Gastrocnemius medialis (tissue), 4 donors: ENCODE results near the gene ZEB1. TPM values are rescaled to one million over a fixed set of nuclear protein-coding genes. Genes with fewer than 3 reads are reported as not detected.

Experiments
- ATAC-seq, 2 donors: fragments of 150-250 bp; one replicate each; pipeline ENCODE4 v1.9.1; 2016
- DNase-seq, 2 donors: peaks; one replicate each; pipeline ENCODE4 v3.0.0-alpha.2; 2019
- H3K27ac ChIP-seq, 4 donors: fragments of 200-600 bp; sonication (generic); 1 replicate in 1 of 4; 2 replicates in 3 of 4; pipeline ENCODE4 v1.5.1; 2016 to 2018; ENCODE audit warnings: mild to moderate bottlenecking in 2 of 4, moderate library complexity in 1 of 4
- H3K27me3 ChIP-seq, 3 donors: fragments of 200-600 bp; sonication (generic) in 2 of 3; 1 replicate in 1 of 3; 2 replicates in 2 of 3; pipeline versions ENCODE4 v1.5.1 to v1.6.0; 2016 to 2019; ENCODE audit warnings: mild to moderate bottlenecking in 1 of 3, moderate library complexity in 1 of 3
- H3K36me3 ChIP-seq, 2 donors: fragments of 200-600 bp; sonication (generic) in 1 of 2; one replicate each; pipeline ENCODE4 v1.5.1; 2017 to 2018
- H3K4me1 ChIP-seq, 2 donors: fragments of 200-600 bp; sonication (generic) in 1 of 2; one replicate each; pipeline ENCODE4 v1.5.1; 2016 to 2017; ENCODE audit warnings: mild to moderate bottlenecking in 2 of 2
- H3K4me3 ChIP-seq, 4 donors: fragments of 200-600 bp; sonication (generic) in 3 of 4; 1 replicate in 1 of 4; 2 replicates in 3 of 4; pipeline ENCODE4 v1.5.1; 2016 to 2019; ENCODE audit warnings: mild to moderate bottlenecking in 2 of 4
- H3K9me3 ChIP-seq, 3 donors: fragments of 200-600 bp; sonication (generic) in 2 of 3; 1 replicate in 1 of 3; 2 replicates in 2 of 3; pipeline ENCODE4 v1.5.1; 2016 to 2019
- POLR2A ChIP-seq, 2 donors: fragments of 450-650 bp; IDR thresholded peaks; one replicate each; pipeline ENCODE4 v1.6.1; 2017; ENCODE audit warnings: antibody characterized with exemption in 2 of 2, mild to moderate bottlenecking in 2 of 2, moderate library complexity in 2 of 2
- in situ Hi-C, 4 donors: fragments of 200-750 bp; cut with MboI; loops; one replicate each; pipeline versions ENCODE4 v1.15.0 to v1.8.0; 2017; ENCODE audit warnings: low sequenced_read_pairs in 4 of 4
- intact Hi-C: fragments of 100-400 bp; cut with DNase I; formaldehyde crosslinking; loops from one replicate; pipeline ENCODE4 v1.15.1; 2023; ENCODE audit warnings: low total_unique reads
- total RNA-seq, 4 donors: library from RNA; depleted of rRNA; stranded (reverse); fragments of >200 nt; gene quantifications; one replicate each; pipeline versions ENCODE4 v1.1.0 to v1.2.3, GENCODE V29; 2016
- TF ChIP-seq, protein P1 (sequence below), 5 experiments: fragments of 450-650 bp in 3 of 5; fragments of 200-600 bp in 2 of 5; sonication (generic) in 2 of 5; IDR thresholded peaks in 4 of 5; conservative IDR thresholded peaks in 1 of 5; 1 replicate in 4 of 5; 2 replicates in 1 of 5; pipeline ENCODE4 v1.5.1; 2016 to 2019; ENCODE audit warnings: antibody characterized with exemption in 5 of 5, mild to moderate bottlenecking in 3 of 5, moderate library complexity in 3 of 5

ZEB1 gene
- total RNA-seq, 4 donors from 2014 or later = 67.4 to 175 (median 137) TPM

DNA sequence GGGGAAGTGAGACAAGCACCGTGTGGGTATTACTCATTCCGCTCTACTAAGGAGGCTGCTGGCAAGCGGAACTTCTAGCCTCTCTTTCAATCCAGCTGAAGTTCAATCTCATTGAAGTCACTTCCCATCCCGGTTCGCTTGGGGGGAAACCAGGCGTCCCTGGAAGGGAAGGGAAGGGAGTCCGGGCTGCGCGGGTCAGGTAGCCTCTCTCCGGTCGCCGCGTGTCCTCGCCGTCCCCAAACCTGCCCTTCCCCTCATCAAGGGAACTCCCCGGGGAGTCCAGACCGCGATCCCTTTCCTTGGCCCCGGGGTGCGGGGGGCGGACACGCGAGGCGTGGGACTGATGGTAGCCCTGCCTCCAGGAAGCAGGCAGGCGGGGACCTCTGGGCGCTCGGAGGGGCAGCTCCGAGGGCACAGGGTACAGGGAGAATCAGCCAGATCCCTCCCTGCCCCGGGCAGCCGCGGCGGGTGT, 598 bp upstream of the ZEB1 start:
- intact Hi-C loops (loop anchor here (2.0 to 5.0 kb wide), 6 partner anchors 114 to 489 kb away; no protein-coding TSS in a partner anchor), in situ Hi-C loops (loop anchor here (10.0 to 25.0 kb wide), 4 partner anchors 281 to 534 kb away; partner anchors contain the start of gene ZNF438 (in 1 of the 4))
- Histone ChIP-seq H3K9me3 (no peaks in the 10 kb centered on the region), H3K4me1 (peaks cover 23 to 44% of the 10 kb centered on the region in 2 donors), H3K4me3 (peak overlapping the region; percentile 91 to 96 (median 94)), H3K36me3 (no peaks in the 10 kb centered on the region), H3K27me3 (no peaks in the 10 kb centered on the region), H3K27ac (peak overlapping the region; percentile 97 to 99 (median 98))
- peak; percentile 41 to 56 for ATAC-seq
- TF ChIP-seq, protein P1, sequence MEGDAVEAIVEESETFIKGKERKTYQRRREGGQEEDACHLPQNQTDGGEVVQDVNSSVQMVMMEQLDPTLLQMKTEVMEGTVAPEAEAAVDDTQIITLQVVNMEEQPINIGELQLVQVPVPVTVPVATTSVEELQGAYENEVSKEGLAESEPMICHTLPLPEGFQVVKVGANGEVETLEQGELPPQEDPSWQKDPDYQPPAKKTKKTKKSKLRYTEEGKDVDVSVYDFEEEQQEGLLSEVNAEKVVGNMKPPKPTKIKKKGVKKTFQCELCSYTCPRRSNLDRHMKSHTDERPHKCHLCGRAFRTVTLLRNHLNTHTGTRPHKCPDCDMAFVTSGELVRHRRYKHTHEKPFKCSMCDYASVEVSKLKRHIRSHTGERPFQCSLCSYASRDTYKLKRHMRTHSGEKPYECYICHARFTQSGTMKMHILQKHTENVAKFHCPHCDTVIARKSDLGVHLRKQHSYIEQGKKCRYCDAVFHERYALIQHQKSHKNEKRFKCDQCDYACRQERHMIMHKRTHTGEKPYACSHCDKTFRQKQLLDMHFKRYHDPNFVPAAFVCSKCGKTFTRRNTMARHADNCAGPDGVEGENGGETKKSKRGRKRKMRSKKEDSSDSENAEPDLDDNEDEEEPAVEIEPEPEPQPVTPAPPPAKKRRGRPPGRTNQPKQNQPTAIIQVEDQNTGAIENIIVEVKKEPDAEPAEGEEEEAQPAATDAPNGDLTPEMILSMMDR (IDR thresholded peaks at IDR 0.05 in 4 of 5, conservative IDR thresholded peaks at IDR 0.05 in 1 of 5) = no peak
- peak; percentile 35 to 70 for TF ChIP-seq POLR2A (IDR thresholded peaks at IDR 0.05)
- DNase-seq = peak; percentile 72 to 78

DNA sequence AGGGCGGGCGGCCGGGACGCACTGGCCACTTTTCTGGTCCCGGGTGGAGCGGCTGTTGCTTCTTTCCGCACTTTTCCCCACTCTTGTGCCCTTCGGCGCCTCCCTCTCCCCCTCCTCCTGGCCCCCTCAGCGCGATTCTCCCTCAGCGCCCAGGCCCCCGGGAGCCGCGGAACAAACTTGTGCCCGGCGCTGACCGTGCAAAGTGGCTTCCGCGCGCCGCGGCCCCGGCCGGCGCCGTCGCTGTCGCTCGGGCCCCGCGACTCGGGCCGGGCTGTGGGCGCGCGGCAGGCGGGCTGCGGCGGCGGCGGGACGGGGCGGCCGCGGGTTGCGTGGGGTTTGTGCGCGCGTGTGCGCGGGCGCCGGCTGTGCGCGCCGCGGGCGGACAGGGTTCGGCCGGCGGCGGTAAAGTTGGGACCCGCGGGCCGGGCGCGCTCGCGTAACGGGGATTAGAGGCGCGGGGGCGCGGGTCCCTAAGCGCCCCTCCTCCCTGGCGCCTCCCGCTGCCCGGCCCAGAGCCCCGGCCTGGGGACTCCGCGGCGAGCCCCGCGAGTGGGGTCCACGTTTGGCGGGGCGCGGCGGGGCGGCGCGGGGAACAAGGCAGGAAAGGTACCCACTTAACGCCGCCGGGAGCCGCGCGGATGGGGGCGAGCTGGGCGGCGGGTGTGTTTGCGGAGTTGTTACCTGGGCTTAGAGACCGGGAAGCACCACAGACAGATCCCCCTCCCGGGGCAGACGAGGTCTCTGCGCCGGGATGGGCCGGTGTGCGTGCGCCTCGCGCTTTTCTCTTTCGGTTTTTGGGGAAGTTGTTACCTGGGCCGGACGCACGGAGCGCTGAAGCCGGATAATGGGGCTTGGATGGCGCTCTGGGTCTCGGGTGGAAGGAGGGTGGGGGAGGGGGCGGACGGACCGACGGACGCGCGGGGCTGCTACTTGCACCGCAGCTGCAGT, 860 bp downstream of the ZEB1 start:
- ATAC-seq = peak; percentile 21 to 24
- Histone ChIP-seq H3K27me3 (no peaks in the 10 kb centered on the region), H3K36me3 (no peaks in the 10 kb centered on the region), H3K4me1 (peaks cover 37 to 51% of the 10 kb centered on the region in 2 donors), H3K4me3 (peak overlapping the region; percentile 91 to 96 (median 94)), H3K9me3 (no peaks in the 10 kb centered on the region), H3K27ac (peak overlapping the region; percentile 97 to 99 (median 98))
- in situ Hi-C loops (loop anchor here (10.0 to 25.0 kb wide), 5 partner anchors 283 to 535 kb away; partner anchors contain the start of gene ZNF438 (in 1 of the 4)), intact Hi-C loops (loop anchor here (1.0 to 10.0 kb wide), 10 partner anchors 79 to 536 kb away; no protein-coding TSS in a partner anchor)
- TF ChIP-seq, protein P1 (IDR thresholded peaks at IDR 0.05 in 4 of 5, conservative IDR thresholded peaks at IDR 0.05 in 1 of 5) = no peak
- TF ChIP-seq POLR2A (IDR thresholded peaks at IDR 0.05) = peak in 1 of 2 donors; percentile 6
- DNase-seq = peak; percentile 32 to 50

DNA sequence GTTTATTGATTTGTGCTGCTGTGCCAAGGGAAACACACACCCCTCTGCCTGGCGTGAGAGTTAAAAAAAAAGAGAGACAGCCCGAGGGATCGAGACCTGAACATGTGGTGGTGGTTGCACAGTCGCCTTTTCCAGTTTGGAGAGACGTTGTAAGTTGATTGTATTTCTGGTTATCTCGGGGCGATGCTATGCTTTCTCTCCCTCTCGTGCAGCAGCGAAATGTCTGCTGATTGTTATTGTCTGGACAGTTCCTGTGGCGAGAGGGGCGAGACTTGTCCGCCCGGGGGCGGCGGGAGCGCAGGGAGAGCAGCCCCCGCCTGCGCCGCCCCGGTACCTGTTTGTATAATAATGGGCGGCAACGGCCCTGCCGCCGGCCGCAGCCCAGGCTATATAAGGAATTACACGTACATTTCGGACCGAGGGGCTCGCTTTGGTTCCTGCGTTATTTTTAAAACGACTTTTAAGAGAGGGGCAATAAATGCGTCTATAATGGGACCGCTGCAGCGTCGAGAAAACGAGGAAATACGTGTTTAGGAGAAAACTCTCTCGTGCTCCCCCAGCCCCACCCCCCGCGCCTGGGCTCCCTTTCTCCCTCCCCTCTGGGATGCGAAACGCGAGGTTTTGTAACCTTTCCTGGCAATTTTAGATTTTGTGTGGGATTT, 1.7 kb downstream of the ZEB1 start:
- DNase-seq = peak; percentile 36 to 46
- intact Hi-C loops = loop anchor here (2.0 to 10.0 kb wide), 2 partner anchors 378 to 454 kb away; no protein-coding TSS in a partner anchor
- Histone ChIP-seq H3K9me3 (no peaks in the 10 kb centered on the region), H3K4me1 (peaks cover 45 to 51% of the 10 kb centered on the region in 2 donors), H3K27me3 (no peaks in the 10 kb centered on the region), H3K4me3 (peak overlapping the region; percentile 85 to 93 (median 90)), H3K36me3 (no peaks in the 10 kb centered on the region), H3K27ac (peak overlapping the region; percentile 97 to 99 (median 98))
- TF ChIP-seq, protein P1 (IDR thresholded peaks at IDR 0.05 in 4 of 5, conservative IDR thresholded peaks at IDR 0.05 in 1 of 5) = peak in 2 of 5 experiments; percentile 17 to 25
- peak; percentile 45 to 83 for TF ChIP-seq POLR2A (IDR thresholded peaks at IDR 0.05)
- ATAC-seq = peak; percentile 15 to 27
- in situ Hi-C loops = loop anchor here (10.0 to 25.0 kb wide), 4 partner anchors 283 to 533 kb away; partner anchors contain the start of gene ZNF438 (in 1 of the 4)

DNA sequence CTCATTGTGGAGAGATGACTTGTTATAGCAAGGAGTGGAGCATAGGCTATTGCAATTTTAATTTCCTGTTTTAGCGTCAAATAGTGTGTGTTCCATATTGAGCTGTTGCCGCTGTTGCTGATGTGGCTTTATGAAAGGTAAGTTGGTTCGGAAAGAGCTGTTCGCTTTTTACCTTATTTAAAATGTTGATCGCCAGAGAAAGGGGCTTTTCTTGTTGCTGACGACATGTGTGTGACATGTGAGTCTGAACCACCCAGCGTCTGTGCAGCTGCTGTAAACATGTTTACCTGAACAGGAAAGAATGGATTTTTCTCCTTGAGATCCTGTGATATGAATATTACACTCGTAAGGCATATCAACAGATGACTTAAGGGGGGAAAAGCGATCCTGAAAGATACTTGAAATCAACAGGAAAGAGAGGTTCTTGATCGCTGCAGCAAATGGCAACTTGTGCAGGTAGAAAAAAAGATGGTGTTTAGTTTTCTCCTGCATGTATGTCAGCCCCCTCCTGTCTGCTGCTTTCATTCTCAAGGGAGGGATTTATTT, 2.5 kb downstream of the ZEB1 start:
- no peaks in the 10 kb centered on the region for H3K27me3 ChIP-seq
- peak overlapping the region; percentile 85 to 93 (median 90) for H3K4me3 ChIP-seq
- ATAC-seq (peak in 1 of 2 donors; percentile 37), DNase-seq (peak in 1 of 2 donors; percentile 63)
- in situ Hi-C loops (loop anchor here (10.0 to 25.0 kb wide), 4 partner anchors 284 to 534 kb away; partner anchors contain the start of gene ZNF438 (in 1 of the 4)), intact Hi-C loops (loop anchor here (2.0 to 10.0 kb wide), 2 partner anchors 377 to 453 kb away; no protein-coding TSS in a partner anchor)
- peak overlapping the region; percentile 97 to 99 (median 98) for H3K27ac ChIP-seq
- H3K9me3 ChIP-seq = no peaks in the 10 kb centered on the region
- H3K4me1 ChIP-seq = peaks cover 53 to 56% of the 10 kb centered on the region in 2 donors
- TF ChIP-seq, protein P1 (IDR thresholded peaks at IDR 0.05 in 4 of 5, conservative IDR thresholded peaks at IDR 0.05 in 1 of 5) = no peak
- no peak for TF ChIP-seq POLR2A (IDR thresholded peaks at IDR 0.05)
- H3K36me3 ChIP-seq = no peaks in the 10 kb centered on the region
